GM18508 (cell line): ENCODE measurements around the gene TMX1.
"Not testable (repeated sequence)": the region's sequence is repeated elsewhere in the genome, so short reads cannot be mapped to it uniquely, and the experiment has no call there.

Experiments
- ATAC-seq: cut with Tn5 transposase; IDR thresholded peaks from one replicate; pipeline ENCODE4 v1.9.1; 2021; ENCODE audit warnings: moderate number of reproducible peaks; ENCODE audit not compliant: insufficient read depth, unreplicated experiment

TMX1 gene, protein sequence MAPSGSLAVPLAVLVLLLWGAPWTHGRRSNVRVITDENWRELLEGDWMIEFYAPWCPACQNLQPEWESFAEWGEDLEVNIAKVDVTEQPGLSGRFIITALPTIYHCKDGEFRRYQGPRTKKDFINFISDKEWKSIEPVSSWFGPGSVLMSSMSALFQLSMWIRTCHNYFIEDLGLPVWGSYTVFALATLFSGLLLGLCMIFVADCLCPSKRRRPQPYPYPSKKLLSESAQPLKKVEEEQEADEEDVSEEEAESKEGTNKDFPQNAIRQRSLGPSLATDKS

GRCh38 chr14:51239813-51240803 lies at the start of gene TMX1:
TSS of gene TMX1 (plus strand) at chr14:51240247. CDS start at chr14:51240293, 46 bp downstream.
- peak; percentile 51 for ATAC-seq

DNA sequence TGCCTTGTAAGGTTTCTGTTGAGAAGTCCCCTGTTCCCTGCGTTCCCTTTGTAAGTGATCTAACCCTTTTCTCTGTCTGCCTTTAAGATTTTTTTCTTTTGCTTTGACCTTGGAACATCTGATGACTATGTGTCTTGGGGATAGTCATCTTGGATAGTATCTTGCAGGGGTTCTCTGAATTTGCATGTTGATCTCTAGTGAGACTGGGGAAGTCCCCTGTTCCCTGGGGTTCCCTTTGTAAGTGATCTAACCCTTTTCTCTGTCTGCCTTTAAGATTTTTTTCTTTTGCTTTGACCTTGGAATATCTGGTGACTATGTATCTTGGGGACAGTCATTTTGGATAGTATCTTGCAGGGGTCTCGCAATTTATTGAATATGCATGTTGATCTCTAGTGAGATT lies 38.2 kb upstream of the TMX1 start:
- ATAC-seq = no peak

GRCh38 chr14:51202914-51203665 lies 37.0 kb upstream of the TMX1 start:
- ATAC-seq = peak; percentile 58

- ATAC-seq = no peak
Measured at GRCh38 chr14:51203881-51204280, 36.2 kb upstream of the TMX1 start.

- ATAC-seq = no peak
Measured at GRCh38 chr14:51205486-51205885, 34.6 kb upstream of the TMX1 start.

DNA sequence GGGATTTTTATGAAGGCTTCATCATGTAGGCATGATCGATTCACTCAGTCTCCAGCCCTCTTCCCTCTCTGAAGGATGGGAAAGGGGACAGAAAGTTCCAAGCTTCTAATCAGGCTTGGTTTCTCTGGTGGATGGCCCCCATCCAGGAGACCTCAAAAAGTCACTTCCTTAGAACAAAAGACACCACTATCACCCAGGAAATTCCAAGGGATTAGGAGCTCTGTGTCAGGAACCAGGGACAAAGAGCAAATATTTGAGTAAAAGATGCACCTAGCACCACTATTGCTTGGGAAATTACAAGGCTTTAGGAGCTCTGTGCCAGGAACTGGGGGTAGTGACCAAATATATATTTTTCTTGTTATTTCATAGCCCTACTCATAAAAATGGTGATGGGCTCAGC lies 33.6 kb upstream of the TMX1 start:
- no peak for ATAC-seq

DNA sequence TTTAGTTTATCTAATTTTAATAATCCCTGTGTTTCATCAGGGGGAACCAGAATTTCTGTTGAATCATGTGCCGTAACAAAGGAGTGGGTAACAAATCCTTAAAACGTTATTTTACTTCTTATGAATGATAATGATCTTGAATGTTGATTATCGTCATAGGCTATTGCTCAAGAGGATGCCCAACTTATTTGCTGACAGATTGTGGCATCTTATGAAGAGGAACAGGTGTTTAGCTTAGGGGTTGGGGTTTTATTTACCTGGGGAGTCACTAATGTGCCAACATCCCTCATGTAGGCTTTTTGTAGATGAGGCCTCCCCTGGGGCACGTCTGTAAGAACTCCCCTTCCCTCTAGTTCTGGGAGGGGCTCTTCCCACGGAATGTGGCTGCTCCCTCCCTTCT lies 32.4 kb upstream of the TMX1 start:
- ATAC-seq = no peak

GRCh38 chr14:51208982-51209381 lies 31.1 kb upstream of the TMX1 start:
- no peak for ATAC-seq

- no peak for ATAC-seq
Measured at GRCh38 chr14:51209457-51209856, 30.6 kb upstream of the TMX1 start.

DNA sequence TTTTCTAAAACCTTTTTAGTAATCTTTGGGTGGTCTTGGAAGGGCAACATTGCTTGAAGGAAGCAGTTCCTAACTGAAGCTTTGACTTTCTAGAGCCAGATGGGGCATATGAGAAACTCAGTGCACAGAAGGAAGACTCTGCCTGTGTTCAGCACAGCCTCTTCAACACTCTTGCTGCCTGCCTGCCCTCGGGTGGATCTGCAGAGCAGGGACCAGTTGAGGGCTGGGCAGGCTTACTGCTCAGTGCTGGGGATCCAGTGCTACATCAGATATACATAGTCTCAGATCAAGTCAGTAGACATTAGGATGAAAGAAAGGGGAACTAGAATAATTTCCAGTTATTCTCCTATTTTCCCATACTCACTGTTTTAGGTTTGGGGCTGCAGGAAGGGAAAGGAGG lies 29.5 kb upstream of the TMX1 start:
- ATAC-seq = no peak

DNA sequence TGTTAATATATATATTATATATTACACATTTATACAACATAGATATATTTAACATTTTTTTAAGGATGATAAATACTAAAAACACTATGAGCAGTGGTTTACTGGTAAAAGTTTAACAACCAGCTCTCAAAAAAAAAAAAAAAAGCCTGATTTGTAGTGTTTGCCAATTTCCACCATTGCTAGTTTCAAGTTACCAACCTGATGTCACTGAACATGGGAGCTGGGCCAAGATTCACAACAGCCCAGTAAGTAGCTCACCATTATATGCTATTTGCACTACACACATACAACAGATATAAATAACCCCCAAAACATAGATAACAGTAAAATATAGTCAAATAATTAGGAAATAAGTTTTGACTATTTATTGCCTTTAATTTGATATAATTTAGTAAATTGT lies 28.9 kb upstream of the TMX1 start:
- no peak for ATAC-seq

GRCh38 chr14:51216602-51217001 lies 23.4 kb upstream of the TMX1 start:
- no peak for ATAC-seq

GRCh38 chr14:51219473-51220448 lies 20.3 kb upstream of the TMX1 start:
- no peak for ATAC-seq

DNA sequence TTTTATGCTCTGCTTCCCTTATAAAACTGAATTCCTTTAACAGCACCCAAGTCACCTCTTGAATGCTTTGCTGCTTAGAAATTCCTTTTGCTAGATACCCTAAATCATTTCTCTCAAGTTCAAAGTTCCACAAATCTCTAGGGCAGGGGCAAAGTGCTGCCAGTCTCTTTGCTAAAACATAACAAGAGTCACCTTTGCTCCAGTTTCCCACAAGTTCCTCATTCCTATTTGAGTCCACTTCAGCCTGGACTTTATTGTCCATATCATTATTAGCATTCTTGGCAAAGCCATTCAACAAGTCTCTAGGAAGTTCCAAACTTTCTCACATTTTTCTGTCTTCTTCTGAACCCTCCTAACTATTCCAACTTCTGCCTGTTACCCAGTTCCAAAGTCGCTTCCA lies 16.6 kb upstream of the TMX1 start:
- not testable (repeated sequence) for ATAC-seq

GRCh38 chr14:51224551-51224950 lies 15.5 kb upstream of the TMX1 start:
- no peak for ATAC-seq

- ATAC-seq = no peak
Measured at GRCh38 chr14:51225751-51226150, 14.3 kb upstream of the TMX1 start.

GRCh38 chr14:51228391-51228790 lies 11.7 kb upstream of the TMX1 start:
- ATAC-seq = no peak

DNA sequence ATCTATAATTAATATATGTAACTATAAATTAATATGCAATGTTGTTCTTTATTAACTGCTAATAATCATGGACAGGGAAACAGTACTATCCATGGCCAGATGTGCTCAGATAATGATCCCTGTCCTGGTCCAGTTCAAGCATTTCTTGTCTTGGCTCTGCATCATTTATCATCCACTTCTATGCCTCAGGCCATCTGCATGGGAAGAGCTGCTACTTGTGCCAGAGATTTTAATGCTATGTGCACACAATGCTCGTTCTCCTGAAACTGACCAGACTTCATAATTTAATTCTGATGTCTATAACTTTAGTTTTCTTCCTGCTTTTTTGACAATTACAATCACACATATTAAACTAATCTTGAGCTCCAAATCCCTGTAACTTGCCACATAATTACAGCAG lies 11.2 kb upstream of the TMX1 start:
- no peak for ATAC-seq

DNA sequence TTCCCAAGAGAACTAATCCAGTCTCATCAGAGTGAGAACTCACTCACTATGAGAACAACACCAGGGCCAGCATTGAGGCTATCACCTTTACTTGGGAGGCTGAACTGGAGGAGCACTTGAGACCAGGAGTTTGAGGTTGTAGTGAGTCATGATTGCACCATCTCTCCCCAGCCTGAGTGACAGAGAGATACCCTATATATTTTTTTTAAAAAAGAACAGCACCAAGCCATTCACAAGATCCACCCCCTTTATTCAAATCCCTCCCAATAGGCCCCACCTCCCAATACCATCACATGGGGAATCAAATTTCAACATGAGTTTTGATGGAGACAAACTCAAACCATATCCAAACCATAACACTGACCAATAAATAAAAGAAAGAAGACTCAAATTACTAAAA lies 3.7 kb upstream of the TMX1 start:
- no peak for ATAC-seq
